Effector memory CD8-positive, alpha-beta T cell (primary cell): ENCODE data around the gene MCM3.

Experiments
- ATAC-seq: fragments of 150-1000 bp; cut with Tn5 transposase; replicated peaks from 2 replicates; pipeline ENCODE4 v1.10.0; 2021; ENCODE audit warnings: mild to moderate bottlenecking, moderate library complexity
- DNase-seq, 3 experiments: peaks; one replicate each; pipeline ENCODE4 v3.0.0; 2021
- H3K27ac Mint-ChIP-seq, 2 donors: one replicate each; pipeline ENCODE4 v1.8.0; 2022; ENCODE audit warnings: mild to moderate bottlenecking in 2 of 2, mixed read lengths in 2 of 2, moderate library complexity in 2 of 2
- H3K27me3 Mint-ChIP-seq, 2 donors: one replicate each; pipeline ENCODE4 v1.8.0; 2022; ENCODE audit warnings: mixed read lengths in 2 of 2
- H3K36me3 Mint-ChIP-seq: one replicate; pipeline ENCODE4 v1.8.0; 2022; ENCODE audit warnings: mild to moderate bottlenecking, moderate library complexity, mixed read lengths; ENCODE audit not compliant: insufficient read depth
- H3K4me1 Mint-ChIP-seq, 2 donors: one replicate each; pipeline ENCODE4 v1.8.0; 2022; ENCODE audit warnings: low read depth in 2 of 2, mixed read lengths in 2 of 2
- H3K4me3 Mint-ChIP-seq, 2 donors: one replicate each; pipeline ENCODE4 v1.8.0; 2022; ENCODE audit warnings: mild to moderate bottlenecking in 2 of 2, mixed read lengths in 2 of 2, moderate library complexity in 2 of 2
- H3K9me3 Mint-ChIP-seq, 2 donors: one replicate each; pipeline ENCODE4 v1.8.0; 2022; ENCODE audit warnings: mixed read lengths in 2 of 2

Gene MCM3

DNA sequence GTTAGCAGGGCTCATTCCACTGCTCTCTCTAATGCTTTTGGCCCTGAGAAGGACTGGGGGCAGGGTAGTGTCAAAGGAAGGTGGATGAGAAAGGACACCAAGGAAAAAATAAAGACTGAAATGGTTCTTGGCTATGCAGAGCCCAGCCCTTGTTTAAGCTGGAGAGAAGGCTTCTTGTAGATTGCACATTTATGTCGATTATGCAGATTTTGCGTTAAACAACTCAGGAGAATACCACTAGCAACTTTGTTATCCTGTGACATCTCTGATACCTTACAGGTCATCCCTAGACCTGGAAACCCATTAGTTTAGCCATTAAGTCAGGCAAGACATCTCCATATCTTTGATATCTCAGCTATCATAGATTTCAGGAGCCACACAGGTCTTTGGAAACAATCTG, 29.1 kb downstream of the MCM3 start:
- ATAC-seq (no peak), DNase-seq (no peak)
- H3K27ac Mint-ChIP-seq, result no peak overlapping the region
- peaks cover 0 to 5% of the 10 kb centered on the region in 2 donors for H3K4me1 Mint-ChIP-seq
- H3K36me3 Mint-ChIP-seq, result no peaks in the 10 kb centered on the region
- no peak overlapping the region for H3K4me3 Mint-ChIP-seq
- peaks cover 43 to 61% of the 10 kb centered on the region in 2 donors for H3K27me3 Mint-ChIP-seq
- no peaks in the 10 kb centered on the region for H3K9me3 Mint-ChIP-seq

DNA sequence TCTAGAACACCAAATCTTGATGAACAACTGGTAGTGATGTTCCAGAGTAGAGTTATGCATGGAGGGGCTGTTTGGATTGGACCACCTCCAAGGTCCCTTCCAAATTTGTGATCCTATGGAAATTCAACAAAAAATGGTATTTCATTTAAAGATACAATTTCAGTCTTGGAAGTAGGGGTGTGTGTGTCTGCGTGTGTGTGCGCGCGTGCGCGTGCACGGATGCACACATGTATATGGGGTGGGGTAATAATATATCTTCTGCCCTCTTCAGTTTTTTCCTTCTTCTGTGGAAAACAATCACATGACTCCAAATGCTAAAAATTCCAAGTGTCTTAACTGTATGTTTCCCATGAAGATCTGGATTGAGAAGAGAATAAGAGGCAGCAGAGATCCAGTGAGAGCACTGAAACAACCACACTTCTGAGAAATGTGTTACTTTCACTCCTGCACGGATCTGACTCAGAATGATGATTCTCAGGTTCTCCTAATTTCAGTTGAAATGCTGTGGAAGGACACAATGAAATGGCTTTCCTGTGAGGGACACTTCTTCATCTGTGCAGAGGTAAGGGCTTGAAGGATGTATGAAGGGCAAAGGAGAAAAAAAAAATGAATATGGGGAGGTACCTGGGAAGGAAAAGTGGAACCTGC, 29.7 kb downstream of the MCM3 start:
- H3K36me3 Mint-ChIP-seq, result no peaks in the 10 kb centered on the region
- ATAC-seq (no peak), DNase-seq (no peak)
- H3K4me3 Mint-ChIP-seq, result no peak overlapping the region
- peaks cover 0 to 5% of the 10 kb centered on the region in 2 donors for H3K4me1 Mint-ChIP-seq
- H3K27me3 Mint-ChIP-seq, result peaks cover 48 to 67% of the 10 kb centered on the region in 2 donors
- H3K9me3 Mint-ChIP-seq, result no peaks in the 10 kb centered on the region
- no peak overlapping the region for H3K27ac Mint-ChIP-seq

DNA sequence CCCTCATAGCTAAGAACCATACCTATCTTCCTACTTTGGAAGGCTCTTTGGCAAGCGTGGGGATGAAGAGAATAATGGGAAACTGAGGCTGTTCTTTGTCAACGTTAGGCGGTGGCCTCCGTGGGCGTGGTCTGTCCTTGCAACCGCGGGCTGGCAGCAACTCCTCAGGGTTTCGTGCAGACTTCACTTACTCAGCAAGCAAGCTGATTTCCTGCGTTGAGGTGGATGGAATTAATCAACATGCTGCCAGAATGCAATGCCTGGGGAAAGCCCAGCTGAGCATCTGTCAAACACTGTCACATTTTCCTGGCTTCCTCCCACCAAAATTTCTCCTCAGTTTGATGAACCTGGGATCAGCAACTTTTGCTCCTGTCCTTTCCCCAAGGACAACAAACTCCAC, 31.0 kb downstream of the MCM3 start:
- H3K27me3 Mint-ChIP-seq, result peaks cover 52 to 80% of the 10 kb centered on the region in 2 donors
- ATAC-seq, result no peak
- no peak overlapping the region for H3K27ac Mint-ChIP-seq

DNA sequence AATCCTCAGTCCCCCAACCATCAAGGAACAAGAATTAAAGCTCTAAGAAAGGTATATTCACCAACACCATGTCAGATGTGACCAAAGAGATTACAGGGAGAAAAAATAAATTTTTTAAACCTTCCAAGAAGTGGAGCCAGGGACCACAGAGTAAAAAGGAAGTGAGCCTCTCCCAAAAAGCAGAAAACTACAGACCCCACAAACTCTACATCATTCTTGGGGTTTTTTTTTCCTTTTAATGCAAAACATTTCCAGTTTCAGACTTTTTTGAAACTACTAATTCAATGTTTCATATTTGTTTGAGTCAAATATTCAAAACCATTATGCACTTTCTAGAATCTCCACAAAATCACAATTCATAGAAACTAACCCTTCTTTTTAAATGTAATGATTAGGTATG, 33.4 kb downstream of the MCM3 start:
- ATAC-seq (no peak), DNase-seq (no peak)
- Mint-ChIP-seq H3K4me1 (peaks cover 0 to 5% of the 10 kb centered on the region in 2 donors), H3K9me3 (no peaks in the 10 kb centered on the region), H3K27me3 (peaks cover 64 to 93% of the 10 kb centered on the region in 2 donors), H3K4me3 (no peak overlapping the region), H3K27ac (no peak overlapping the region), H3K36me3 (peaks cover 2% of the 10 kb centered on the region)

More for the DNA sequence above, 31.0 kb downstream of the MCM3 start:
- no peaks in the 10 kb centered on the region for H3K9me3 Mint-ChIP-seq
- H3K4me1 Mint-ChIP-seq, result peaks cover 0 to 5% of the 10 kb centered on the region in 2 donors
- H3K4me3 Mint-ChIP-seq, result no peak overlapping the region
- DNase-seq, result no peak
- no peaks in the 10 kb centered on the region for H3K36me3 Mint-ChIP-seq

DNA sequence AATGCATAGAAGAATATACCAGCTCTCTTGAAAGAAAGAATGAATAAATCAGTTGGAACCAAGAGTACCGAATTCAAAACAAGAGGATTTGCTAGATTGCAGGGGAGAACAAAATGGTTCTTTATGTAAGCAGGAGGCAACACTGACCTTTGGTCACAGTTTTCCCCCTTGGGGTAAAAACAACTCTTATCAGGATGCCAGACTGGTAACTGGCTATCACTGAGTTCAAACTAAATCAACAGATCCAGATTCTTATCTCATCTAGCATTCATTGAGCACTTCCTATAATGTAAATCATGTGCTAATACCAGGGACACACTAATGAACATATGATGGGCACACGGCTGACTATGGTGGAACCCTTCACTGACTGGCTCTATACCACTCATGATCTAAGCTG, 35.5 kb downstream of the MCM3 start:
- peaks cover 0 to 5% of the 10 kb centered on the region in 2 donors for H3K4me1 Mint-ChIP-seq
- DNase-seq (no peak), ATAC-seq (no peak)
- no peak overlapping the region for H3K4me3 Mint-ChIP-seq
- no peaks in the 10 kb centered on the region for H3K9me3 Mint-ChIP-seq
- peaks cover 54 to 93% of the 10 kb centered on the region in 2 donors for H3K27me3 Mint-ChIP-seq
- peaks cover 5% of the 10 kb centered on the region for H3K36me3 Mint-ChIP-seq
- no peak overlapping the region for H3K27ac Mint-ChIP-seq

DNA sequence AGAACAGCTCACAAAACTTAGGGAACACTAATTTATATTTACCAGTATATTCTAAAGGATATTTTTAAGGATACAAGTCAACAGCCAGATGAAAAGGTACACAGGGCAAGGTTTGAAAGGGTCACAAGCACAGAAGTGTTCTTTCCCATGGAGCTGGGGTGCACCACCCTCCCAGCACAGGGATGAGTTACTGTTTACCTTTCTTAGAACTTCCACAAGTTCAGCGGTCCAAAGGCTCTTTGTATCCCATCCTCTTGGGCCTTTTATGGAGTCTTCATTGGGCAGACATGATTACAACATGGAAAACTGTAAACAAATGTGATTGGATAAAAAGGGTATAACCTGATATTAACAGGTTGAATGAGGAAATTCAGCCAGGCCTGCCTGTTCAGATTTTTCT, 39.1 kb downstream of the MCM3 start:
- H3K9me3 Mint-ChIP-seq, result no peaks in the 10 kb centered on the region
- peaks cover 40 to 82% of the 10 kb centered on the region in 2 donors for H3K27me3 Mint-ChIP-seq
- no peak overlapping the region for H3K27ac Mint-ChIP-seq

DNA sequence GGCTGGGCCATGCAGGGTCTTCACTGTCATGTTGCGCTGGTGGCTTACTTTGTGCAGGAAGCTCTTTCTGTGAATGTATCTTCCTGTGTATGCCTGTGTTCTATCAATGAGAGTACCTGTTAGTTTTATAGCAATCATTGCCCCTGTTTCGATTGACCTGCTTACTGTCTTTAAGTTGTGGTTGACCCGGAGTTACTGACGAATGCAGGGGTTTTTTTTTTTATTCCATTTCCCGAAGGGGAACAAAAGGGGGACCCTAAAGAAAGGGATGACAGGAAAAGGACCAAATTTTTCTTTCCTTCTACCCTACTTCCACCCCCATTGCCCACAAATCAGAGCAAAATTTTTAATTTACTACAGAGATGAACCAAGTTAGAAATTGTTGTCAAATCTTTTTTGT, 40.1 kb downstream of the MCM3 start, which contains the start of gene IL17F:
Gene IL17F (minus strand): TSS at position 101 of the 400 bp plus-strand sequence. CDS start 71 bp downstream, at position 30.
- ATAC-seq, result no peak
- no peak for DNase-seq
- H3K36me3 Mint-ChIP-seq, result peaks cover 5% of the 10 kb centered on the region
- peaks cover 44 to 82% of the 10 kb centered on the region in 2 donors for H3K27me3 Mint-ChIP-seq
- H3K9me3 Mint-ChIP-seq, result no peaks in the 10 kb centered on the region
- H3K4me3 Mint-ChIP-seq, result no peak within 1 kb of the TSS
- H3K4me1 Mint-ChIP-seq, result no peaks in the 10 kb centered on the region
- no peak within 1 kb of the TSS for H3K27ac Mint-ChIP-seq

More for the DNA sequence above, 39.1 kb downstream of the MCM3 start:
- no peak overlapping the region for H3K4me3 Mint-ChIP-seq
- DNase-seq (no peak), ATAC-seq (no peak)
- peaks cover 5% of the 10 kb centered on the region for H3K36me3 Mint-ChIP-seq
- H3K4me1 Mint-ChIP-seq, result no peaks in the 10 kb centered on the region

DNA sequence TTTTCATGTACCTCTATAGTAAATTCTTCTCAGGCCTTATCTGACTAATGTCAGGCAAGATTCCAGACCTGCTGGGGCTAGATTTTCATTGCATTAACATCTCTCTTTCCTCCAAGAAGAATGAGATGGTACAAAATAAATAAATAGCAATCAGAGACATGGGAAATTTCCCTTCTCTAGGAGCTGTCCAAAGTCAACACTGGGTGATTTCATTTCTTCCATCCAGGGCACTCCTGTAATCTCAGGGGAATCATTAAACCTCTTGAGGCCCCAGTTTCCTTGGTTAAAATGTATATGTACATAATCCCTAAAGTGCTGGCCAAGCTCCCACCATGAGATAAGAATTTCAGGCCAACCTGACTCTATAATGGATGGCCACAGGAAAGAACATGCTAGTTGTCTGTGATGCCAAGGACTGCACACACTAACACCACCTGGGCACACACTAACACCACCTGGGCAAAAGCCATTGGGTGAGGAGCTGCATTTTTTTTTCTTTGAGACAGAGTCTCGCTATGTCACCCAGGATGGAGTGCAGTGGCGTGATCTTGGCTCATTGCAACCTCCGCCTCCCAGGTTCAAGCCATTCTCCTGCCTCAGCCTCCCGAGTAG, 41.2 kb downstream of the MCM3 start:
- Mint-ChIP-seq H3K27me3 (peaks cover 46 to 82% of the 10 kb centered on the region in 2 donors), H3K27ac (no peak overlapping the region), H3K4me1 (no peaks in the 10 kb centered on the region), H3K9me3 (no peaks in the 10 kb centered on the region), H3K36me3 (peaks cover 5% of the 10 kb centered on the region), H3K4me3 (no peak overlapping the region)
- ATAC-seq (no peak), DNase-seq (no peak)

DNA sequence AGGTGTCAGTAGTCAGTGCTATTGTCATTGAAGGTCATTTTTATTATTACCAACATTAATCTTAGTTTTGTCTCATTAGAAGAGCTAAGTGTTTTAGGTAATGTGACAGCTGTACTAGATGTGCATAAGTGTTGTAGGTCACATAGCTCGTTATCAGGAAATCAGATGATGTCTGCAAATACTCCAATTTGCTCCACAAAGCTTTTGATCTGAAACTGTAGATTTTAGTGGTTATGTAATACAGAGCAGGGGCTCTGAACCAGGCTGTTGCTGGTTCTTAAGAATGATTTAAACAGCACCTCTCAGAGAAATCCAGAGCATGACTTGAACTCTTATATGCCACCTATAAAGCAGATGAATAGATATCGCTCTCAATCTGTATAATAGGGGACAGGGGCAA, 42.7 kb downstream of the MCM3 start:
- ATAC-seq (no peak), DNase-seq (no peak)
- Mint-ChIP-seq H3K4me3 (no peak overlapping the region), H3K9me3 (no peaks in the 10 kb centered on the region), H3K4me1 (no peaks in the 10 kb centered on the region), H3K27ac (no peak overlapping the region), H3K27me3 (peaks cover 55 to 84% of the 10 kb centered on the region in 2 donors), H3K36me3 (peaks cover 3% of the 10 kb centered on the region)

DNA sequence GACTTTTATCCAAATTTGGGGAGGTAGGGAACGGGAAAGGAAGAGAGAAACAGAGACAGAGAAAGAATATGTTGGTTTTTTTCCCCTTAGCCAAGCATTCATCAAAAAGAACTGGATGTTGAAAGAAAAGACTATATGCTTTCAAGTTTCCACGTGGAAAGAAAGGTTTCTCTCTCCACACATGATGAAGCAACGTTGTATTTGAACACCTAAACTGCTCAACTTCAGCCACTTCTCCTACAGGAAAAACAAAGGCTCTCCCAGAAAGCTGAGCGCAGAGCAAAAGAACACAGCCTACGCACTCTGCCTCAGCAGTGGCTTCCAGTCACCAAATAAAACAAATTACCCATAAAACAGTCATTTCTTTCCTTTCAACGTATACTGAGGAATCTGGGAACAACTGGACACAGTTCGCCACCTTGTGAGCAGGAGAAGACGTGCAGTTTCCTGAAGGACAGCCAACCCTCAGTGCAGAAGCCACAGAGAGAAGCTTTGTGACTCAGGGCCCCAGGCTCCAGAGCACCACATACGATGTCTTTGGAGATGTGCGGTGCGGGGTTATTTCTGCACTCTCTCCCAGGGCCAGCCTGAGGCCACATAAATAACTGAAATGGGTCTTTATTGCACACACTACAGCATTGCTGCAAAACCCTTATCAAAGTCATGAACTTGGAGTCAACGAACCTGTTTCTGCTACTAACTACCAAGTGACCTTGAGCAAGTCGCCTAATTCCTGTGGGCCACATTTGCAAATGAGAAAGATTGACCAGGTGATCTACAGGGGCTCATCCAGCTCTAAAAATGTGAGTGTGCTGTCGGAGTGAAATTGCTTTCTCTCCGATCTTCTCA, 50.3 kb downstream of the MCM3 start:
- Mint-ChIP-seq H3K9me3 (no peaks in the 10 kb centered on the region), H3K27ac (no peak overlapping the region), H3K4me1 (peaks cover 6% of the 10 kb centered on the region in 2 donors), H3K4me3 (no peak overlapping the region), H3K36me3 (no peaks in the 10 kb centered on the region), H3K27me3 (peaks cover 64 to 76% of the 10 kb centered on the region in 2 donors)
- DNase-seq (no peak), ATAC-seq (no peak)

DNA sequence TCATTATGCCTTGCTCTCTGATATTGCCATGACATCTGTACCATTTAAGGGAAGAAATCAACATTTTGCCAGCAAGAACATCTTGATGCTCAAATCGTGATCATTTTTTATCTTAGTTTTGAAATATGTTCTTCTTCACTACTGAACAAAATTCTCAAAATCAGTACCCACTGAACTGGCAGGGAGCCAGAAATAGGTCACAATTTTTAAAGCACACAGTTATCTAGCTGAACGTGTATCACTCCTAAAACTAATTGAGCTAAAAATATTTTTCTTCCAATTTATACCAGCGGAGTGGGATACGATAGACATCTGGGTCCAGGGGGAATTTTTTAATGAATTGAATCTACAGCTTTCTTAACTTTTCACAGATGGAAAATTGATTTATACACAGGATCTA, 51.5 kb downstream of the MCM3 start:
- H3K9me3 Mint-ChIP-seq, result no peaks in the 10 kb centered on the region
- peaks cover 57 to 76% of the 10 kb centered on the region in 2 donors for H3K27me3 Mint-ChIP-seq
- no peak for ATAC-seq
- peaks cover 6% of the 10 kb centered on the region in 2 donors for H3K4me1 Mint-ChIP-seq
- H3K36me3 Mint-ChIP-seq, result no peaks in the 10 kb centered on the region
- DNase-seq, result no peak
- no peak overlapping the region for H3K27ac Mint-ChIP-seq
- H3K4me3 Mint-ChIP-seq, result no peak overlapping the region

DNA sequence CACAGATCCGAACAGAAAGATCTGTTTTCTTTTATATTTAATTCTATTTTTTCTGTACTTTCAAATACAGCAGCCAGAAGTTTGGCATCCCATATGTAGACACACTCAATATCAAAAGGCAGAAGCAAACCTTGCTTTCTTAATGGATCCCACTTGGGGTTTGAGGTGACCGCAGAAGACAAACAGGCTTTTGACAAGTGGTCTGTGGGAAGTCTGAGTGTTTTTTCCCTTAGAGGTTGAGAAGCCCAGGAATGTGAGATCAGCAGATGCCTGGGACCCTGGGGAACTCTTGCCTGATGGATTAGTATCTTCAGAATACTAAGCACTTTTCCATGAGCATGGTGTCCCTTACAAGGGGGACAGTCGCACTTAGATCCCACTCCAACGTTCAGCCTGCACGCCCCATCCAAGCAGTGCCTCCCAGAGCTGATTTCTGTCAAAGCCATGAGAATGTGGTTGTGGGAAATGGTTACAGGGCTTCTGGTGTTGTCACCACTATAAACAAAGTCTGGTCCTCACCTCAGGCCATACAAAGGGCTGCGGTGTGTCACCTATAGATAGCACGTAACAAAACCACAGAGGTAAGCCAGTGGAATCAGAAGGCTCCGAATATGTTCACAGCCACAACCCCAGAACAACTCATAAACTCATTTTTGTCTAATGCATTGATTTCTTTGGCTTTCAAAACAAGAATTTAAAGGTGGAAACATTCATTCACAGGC, 53.0 kb downstream of the MCM3 start:
- Mint-ChIP-seq H3K4me3 (no peak overlapping the region), H3K36me3 (no peaks in the 10 kb centered on the region), H3K4me1 (peaks cover 6% of the 10 kb centered on the region in 2 donors), H3K27ac (no peak overlapping the region), H3K9me3 (no peaks in the 10 kb centered on the region), H3K27me3 (peaks cover 43 to 74% of the 10 kb centered on the region in 2 donors)
- DNase-seq (peak; percentile 35 to 38 (median 37)), ATAC-seq (peak; percentile 96)

DNA sequence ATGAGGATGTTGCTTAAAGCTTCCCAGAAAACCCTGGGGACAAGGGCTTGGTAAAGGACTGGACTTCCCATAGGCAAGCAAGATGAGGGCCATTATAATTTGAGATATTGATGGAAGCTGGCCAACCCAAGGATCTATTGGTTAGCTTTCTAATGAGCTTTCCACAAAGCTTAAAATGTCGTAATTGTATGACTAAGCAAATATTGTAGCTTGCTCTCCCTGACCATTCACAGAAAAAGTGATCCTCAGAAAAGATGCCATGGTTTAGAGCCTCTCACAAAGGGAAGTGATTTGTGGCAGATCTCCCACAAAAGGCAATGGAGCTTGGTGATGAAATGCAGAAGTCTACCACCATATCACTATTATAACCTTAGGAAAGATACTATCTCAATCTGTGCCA, 53.9 kb downstream of the MCM3 start:
- H3K27ac Mint-ChIP-seq, result no peak overlapping the region
- H3K4me3 Mint-ChIP-seq, result no peak overlapping the region
- H3K4me1 Mint-ChIP-seq, result peaks cover 6% of the 10 kb centered on the region in 2 donors
- H3K9me3 Mint-ChIP-seq, result no peaks in the 10 kb centered on the region
- peaks cover 36 to 74% of the 10 kb centered on the region in 2 donors for H3K27me3 Mint-ChIP-seq
- no peaks in the 10 kb centered on the region for H3K36me3 Mint-ChIP-seq
- ATAC-seq (no peak), DNase-seq (no peak)
